K562 (cell line): ENCODE measurements around the gene INPP5D. TPM values are rescaled to one million over a fixed set of nuclear protein-coding genes. Genes with fewer than 3 reads are reported as not detected.
A peak's percentile ranks its signal among the peaks of the same experiment; 100 is the strongest.

Experiments used
- ATF7 ChIP-seq: fragments of 450-650 bp; IDR thresholded peaks from 2 replicates; pipeline ENCODE4 v1.7.1; 2014; ENCODE audit warnings: mild to moderate bottlenecking, moderate library complexity
- CREB3 ChIP-seq: fragments of 450-650 bp; conservative IDR thresholded peaks from 2 replicates; pipeline ENCODE4 v1.6.1; 2016; ENCODE audit warnings: missing genetic modification characterization, low read depth, mild to moderate bottlenecking, missing compliant biosample characterization, moderate library complexity
- JUND ChIP-seq, 2 experiments: IDR thresholded peaks; 2 replicates in 1 of 2; 3 replicates in 1 of 2; pipeline ENCODE4 v1.6.1; 2011; ENCODE audit warnings: borderline replicate concordance in 2 of 2, low read depth in 2 of 2, low read length in 2 of 2, improper control_type of control experiment in 1 of 2, missing biosample characterization in 1 of 2, missing genetic modification characterization in 1 of 2, missing genetic modification reagents in 1 of 2
- LEF1 ChIP-seq: fragments of 450-650 bp; IDR thresholded peaks from 2 replicates; pipeline ENCODE4 v1.6.1; 2016; ENCODE audit warnings: mild to moderate bottlenecking
- MGA ChIP-seq: fragments of 450-650 bp; IDR thresholded peaks from 2 replicates; pipeline ENCODE4 v1.6.1; 2016; ENCODE audit warnings: mild to moderate bottlenecking, moderate library complexity
- MLLT1 ChIP-seq, 2 experiments: fragments of 450-650 bp; IDR thresholded peaks; 2 replicates each; pipeline ENCODE4 v1.6.1; 2016
- NR2C2 ChIP-seq, 2 experiments: fragments of 200-800 bp in 1 of 2; sonication (Bioruptor generic) in 1 of 2; sonication (generic) in 1 of 2; formaldehyde crosslinking in 1 of 2; IDR thresholded peaks; 2 replicates each; pipeline versions ENCODE4 v1.6.1 to v1.8.0; 2016 to 2022; ENCODE audit warnings: mild to moderate bottlenecking in 1 of 2, missing compliant biosample characterization in 1 of 2, missing genetic modification characterization in 1 of 2, missing genetic modification reagents in 1 of 2
- POLR2AphosphoS5 ChIP-seq: IDR thresholded peaks from 2 replicates; pipeline ENCODE4 v1.6.1; 2011; ENCODE audit warnings: mild to moderate bottlenecking, low read depth, low read length, moderate library complexity; ENCODE audit not compliant: control insufficient read depth, insufficient read depth
- THRA ChIP-seq: fragments of 450-650 bp; IDR thresholded peaks from 2 replicates; pipeline ENCODE4 v1.6.1; 2017; ENCODE audit warnings: mild to moderate bottlenecking, moderate library complexity
- polyA plus RNA-seq, 8 experiments: library from polyadenylated mRNA; depleted of rRNA in 4 of 8; stranded (reverse) in 5 of 8; unstranded in 3 of 8; fragments of >200 nt; fragmentation: Nextera tagmentation in 2 of 8; fragmentation: Illumina TruSeq in 1 of 8; extraction: Ambion mirVana in 2 of 8; extraction: Trizol in 1 of 8; gene quantifications; 2 replicates each; pipeline versions ENCODE4 v1.2.1 to v1.2.3, GENCODE V29; 2011 to 2014; ENCODE audit warnings: inconsistent platforms in 1 of 8, missing spikeins in 1 of 8
- total RNA-seq, 7 experiments: library from RNA; depleted of rRNA in 6 of 7; stranded (reverse); fragments of >200 nt in 6 of 7; fragmentation: Illumina TruSeq in 2 of 7; extraction: Trizol in 2 of 7; gene quantifications; 2 replicates each; pipeline versions ENCODE4 v1.2.1 to v1.2.3, GENCODE V29; 2011 to 2021; ENCODE audit warnings: low replicate concordance in 1 of 7

INPP5D gene
- total and polyA plus RNA-seq, 9 of the 15 experiments (the other 6 are each of a cell fraction or from before 2014, with no cell fraction given): 0.55 to 6.2 (median 2.2) TPM

- TF ChIP-seq MLLT1 (IDR thresholded peaks at IDR 0.05): peak in 1 of 2 experiments; percentile 84; a peak in 2 of 4 replicates
- TF ChIP-seq THRA: peak; percentile 86
- TF ChIP-seq NR2C2 (CRISPR knock-in tag; IDR thresholded peaks at IDR 0.05): no peak
- 0 out of 2 replicates have a peak, but pooled peaks have one; percentile 22 for TF ChIP-seq NR2C2 (tag; IDR thresholded peaks at IDR 0.05)
- peak; percentile 66 for TF ChIP-seq LEF1
- TF ChIP-seq POLR2AphosphoS5: no peak
- TF ChIP-seq CREB3: no peak
- peak; percentile 43 for TF ChIP-seq MGA
- TF ChIP-seq JUND (IDR thresholded peaks at IDR 0.05; ENCODE audit: borderline replicate concordance, low read depth, low read length): no peak
- TF ChIP-seq JUND (tag; IDR thresholded peaks at IDR 0.05; ENCODE audit: borderline replicate concordance, low read depth, low read length): peak; percentile 23; the same call in 1 of the 3 replicates
- TF ChIP-seq ATF7: peak; percentile 44; the same call in 1 of the 2 replicates
Measured at GRCh38 chr2:233225230-233226068, 165.3 kb downstream of the INPP5D start (continued).
